ENCODE data around the gene SUSD1. TPM values are rescaled to one million over a fixed set of nuclear protein-coding genes. Genes with fewer than 3 reads are reported as not detected.

Gene SUSD1
- polyA plus RNA-seq, 1 donor (not counting 4 experiments of a cell fraction or from before 2014, with no cell fraction given), result 3.6 TPM

DNA sequence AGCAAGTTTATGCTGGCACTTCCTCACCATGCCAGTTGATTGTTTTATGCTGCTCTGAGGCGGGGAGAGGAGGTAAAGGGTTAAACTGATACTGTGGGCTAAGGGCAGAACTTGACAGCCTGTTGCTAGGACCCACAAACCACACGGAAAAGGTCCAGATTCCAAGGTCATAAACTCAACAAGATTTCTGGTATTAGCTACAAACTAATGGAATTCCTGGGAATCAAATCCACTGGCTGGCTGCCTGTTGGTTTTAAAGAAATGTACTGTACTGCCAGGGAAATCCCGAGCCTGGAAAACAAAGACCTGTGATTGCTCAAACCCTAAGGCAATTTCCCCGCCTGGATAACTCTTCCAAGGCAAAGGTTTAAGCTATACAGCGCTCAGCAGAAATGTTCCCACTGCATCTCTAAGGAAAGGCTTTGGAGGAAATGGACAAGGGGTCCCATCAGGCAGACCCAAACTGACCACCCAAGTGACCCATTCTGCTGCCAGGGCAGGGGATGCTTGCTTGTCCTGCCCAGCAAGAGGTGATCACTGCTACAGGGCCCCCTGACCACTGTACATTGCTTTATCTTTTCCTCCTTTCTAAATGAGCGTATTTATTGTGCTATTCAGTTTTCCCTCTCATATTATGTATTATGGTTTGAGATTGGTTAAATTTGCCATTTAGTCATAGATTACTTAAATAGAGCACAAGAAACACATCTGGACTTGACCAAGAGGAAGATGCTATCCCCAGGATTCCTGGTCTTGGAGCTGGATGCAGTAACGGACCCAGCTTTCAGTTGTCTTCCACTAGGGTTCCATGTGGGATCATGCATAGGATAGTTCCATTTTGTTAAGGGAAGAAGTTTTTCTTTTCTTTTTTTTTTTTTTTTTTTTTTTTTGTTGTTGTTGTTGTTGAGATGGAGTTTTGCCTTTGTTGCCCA is 124.3 kb downstream of the SUSD1 start:
- FAIRE-seq, result peak; percentile 90
- peaks cover 8% of the 10 kb centered on the region for H3K9me3 ChIP-seq (ENCODE audit: control insufficient read depth, low read depth, low read length)

DNA sequence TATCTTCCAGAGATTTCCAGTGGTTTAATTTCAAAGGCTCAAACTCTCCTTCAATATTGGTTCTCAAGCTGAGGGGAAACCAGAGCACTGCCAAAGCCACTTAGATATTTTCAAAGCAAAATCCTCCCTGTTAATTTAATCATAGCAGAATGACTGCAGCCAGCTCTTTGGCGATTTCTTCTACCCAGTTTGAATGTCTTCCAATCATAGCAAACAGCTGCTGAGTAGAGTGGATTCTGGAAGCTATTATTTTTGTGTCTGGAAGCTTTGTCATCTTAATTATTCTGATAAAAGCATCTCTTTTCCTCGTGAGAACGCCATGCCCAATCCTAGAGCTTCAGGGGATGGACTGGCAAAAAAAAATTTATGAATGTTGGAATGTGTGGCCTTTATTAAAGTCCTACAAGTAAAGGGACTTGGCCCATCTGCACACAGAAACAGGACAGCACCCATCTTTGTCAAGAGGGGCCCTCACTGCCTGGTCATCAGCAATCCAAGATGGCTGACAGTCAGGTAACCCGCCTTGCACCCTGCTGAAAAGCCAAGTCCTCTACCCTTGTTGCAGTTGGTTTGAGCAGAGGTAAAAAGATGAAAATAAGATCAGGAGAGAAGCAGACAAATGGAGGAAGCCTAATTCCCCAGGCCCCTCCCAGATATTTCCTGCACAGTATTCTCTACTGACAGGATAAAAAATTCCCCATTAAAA is 125.1 kb downstream of the SUSD1 start:
- H3K79me2 ChIP-seq (ENCODE audit: control insufficient read depth, insufficient read depth, low read length), result no peaks in the 10 kb centered on the region
- H3K27ac ChIP-seq (ENCODE audit: control insufficient read depth, insufficient read depth, low read length), result peak overlapping the region; percentile 69
- peak overlapping the region; percentile 38 for H2AFZ ChIP-seq (ENCODE audit: control insufficient read depth, low read length)
- no peak for TF ChIP-seq EZH2 (IDR thresholded peaks at IDR 0.05; ENCODE audit: low read length)
- TF ChIP-seq, protein P1, sequence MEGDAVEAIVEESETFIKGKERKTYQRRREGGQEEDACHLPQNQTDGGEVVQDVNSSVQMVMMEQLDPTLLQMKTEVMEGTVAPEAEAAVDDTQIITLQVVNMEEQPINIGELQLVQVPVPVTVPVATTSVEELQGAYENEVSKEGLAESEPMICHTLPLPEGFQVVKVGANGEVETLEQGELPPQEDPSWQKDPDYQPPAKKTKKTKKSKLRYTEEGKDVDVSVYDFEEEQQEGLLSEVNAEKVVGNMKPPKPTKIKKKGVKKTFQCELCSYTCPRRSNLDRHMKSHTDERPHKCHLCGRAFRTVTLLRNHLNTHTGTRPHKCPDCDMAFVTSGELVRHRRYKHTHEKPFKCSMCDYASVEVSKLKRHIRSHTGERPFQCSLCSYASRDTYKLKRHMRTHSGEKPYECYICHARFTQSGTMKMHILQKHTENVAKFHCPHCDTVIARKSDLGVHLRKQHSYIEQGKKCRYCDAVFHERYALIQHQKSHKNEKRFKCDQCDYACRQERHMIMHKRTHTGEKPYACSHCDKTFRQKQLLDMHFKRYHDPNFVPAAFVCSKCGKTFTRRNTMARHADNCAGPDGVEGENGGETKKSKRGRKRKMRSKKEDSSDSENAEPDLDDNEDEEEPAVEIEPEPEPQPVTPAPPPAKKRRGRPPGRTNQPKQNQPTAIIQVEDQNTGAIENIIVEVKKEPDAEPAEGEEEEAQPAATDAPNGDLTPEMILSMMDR (optimal IDR thresholded peaks at IDR 0.05 in 1 of 3, IDR thresholded peaks at IDR 0.05 in 1 of 3, conservative IDR thresholded peaks at IDR 0.05 in 1 of 3; ENCODE audit: extremely low read depth in 1 of 3, insufficient read depth in 2 of 3, low read length in 3 of 3), result no peak
- H3K4me2 ChIP-seq (ENCODE audit: control insufficient read depth, extremely low read depth, insufficient read depth, low read depth, low read length), result peak overlapping the region; percentile 23
- no peak overlapping the region for H3K4me3 ChIP-seq (ENCODE audit: control insufficient read depth in 2 of 3, extremely low read depth in 1 of 3, insufficient read depth in 2 of 3, low read depth in 1 of 3, low read length in 3 of 3)
- FAIRE-seq (no peak), DNase-seq (ENCODE audit: low read depth, low spot score) (no peak)
- H3K4me1 ChIP-seq (ENCODE audit: control insufficient read depth, extremely low read depth, insufficient read depth, low read length), result peaks cover 43% of the 10 kb centered on the region
- no peaks in the 10 kb centered on the region for H3K9me1 ChIP-seq (ENCODE audit: control insufficient read depth, extremely low read depth, insufficient read depth, low read length)
- H3K36me3 ChIP-seq (ENCODE audit: control insufficient read depth in 2 of 2, extremely low read depth in 1 of 2, insufficient read depth in 2 of 2, low read length in 2 of 2), result no peaks in the 10 kb centered on the region
- no peaks in the 10 kb centered on the region for H4K20me1 ChIP-seq (ENCODE audit: control insufficient read depth, extremely low read depth, insufficient read depth, low read length)
- H3K27me3 ChIP-seq (ENCODE audit: control insufficient read depth, extremely low read depth, insufficient read depth, low read length), result no peaks in the 10 kb centered on the region
- H3K9ac ChIP-seq (ENCODE audit: control insufficient read depth, extremely low read depth, insufficient read depth, low read length), result peak overlapping the region; percentile 40
- H3K9me3 ChIP-seq (ENCODE audit: control insufficient read depth, low read depth, low read length), result peaks cover 8% of the 10 kb centered on the region
- dilution Hi-C loops (cut with MboI; ENCODE audit: extremely low pct_ligation_motif_present, low sequenced_read_pairs), result no loop called here

More for the DNA sequence above, 124.3 kb downstream of the SUSD1 start:
- Histone ChIP-seq H3K4me1 (ENCODE audit: control insufficient read depth, extremely low read depth, insufficient read depth, low read length) (peaks cover 41% of the 10 kb centered on the region), H3K4me2 (ENCODE audit: control insufficient read depth, extremely low read depth, insufficient read depth, low read depth, low read length) (peak overlapping the region; percentile 23), H2AFZ (ENCODE audit: control insufficient read depth, low read length) (no peak overlapping the region), H3K4me3 (ENCODE audit: control insufficient read depth in 2 of 3, extremely low read depth in 1 of 3, insufficient read depth in 2 of 3, low read depth in 1 of 3, low read length in 3 of 3) (no peak overlapping the region), H4K20me1 (ENCODE audit: control insufficient read depth, extremely low read depth, insufficient read depth, low read length) (no peaks in the 10 kb centered on the region), H3K9me1 (ENCODE audit: control insufficient read depth, extremely low read depth, insufficient read depth, low read length) (no peaks in the 10 kb centered on the region), H3K79me2 (ENCODE audit: control insufficient read depth, insufficient read depth, low read length) (no peaks in the 10 kb centered on the region), H3K27me3 (ENCODE audit: control insufficient read depth, extremely low read depth, insufficient read depth, low read length) (no peaks in the 10 kb centered on the region), H3K27ac (ENCODE audit: control insufficient read depth, insufficient read depth, low read length) (peak overlapping the region; percentile 69), H3K36me3 (ENCODE audit: control insufficient read depth in 2 of 2, extremely low read depth in 1 of 2, insufficient read depth in 2 of 2, low read length in 2 of 2) (no peaks in the 10 kb centered on the region), H3K9ac (ENCODE audit: control insufficient read depth, extremely low read depth, insufficient read depth, low read length) (peak overlapping the region; percentile 40)
- TF ChIP-seq, protein P1 (optimal IDR thresholded peaks at IDR 0.05 in 1 of 3, IDR thresholded peaks at IDR 0.05 in 1 of 3, conservative IDR thresholded peaks at IDR 0.05 in 1 of 3; ENCODE audit: extremely low read depth in 1 of 3, insufficient read depth in 2 of 3, low read length in 3 of 3), result no peak
- TF ChIP-seq EZH2 (IDR thresholded peaks at IDR 0.05; ENCODE audit: low read length), result no peak
- peak; percentile 65 for DNase-seq (ENCODE audit: low read depth, low spot score)
- dilution Hi-C loops (cut with MboI; ENCODE audit: extremely low pct_ligation_motif_present, low sequenced_read_pairs), result no loop called here

All from keratinocyte (primary cell).